WTC11 (cell line): ENCODE data around the gene NTN3.

Experiments used
- CTCF ChIP-seq: fragments of 200-600 bp; IDR thresholded peaks from 2 replicates; pipeline ENCODE4 v1.8.0; 2022; ENCODE audit warnings: antibody characterized with exemption
- E2F4 ChIP-seq: sonication (generic); formaldehyde crosslinking; IDR thresholded peaks from 2 replicates; pipeline ENCODE4 v1.8.1; 2022; ENCODE audit warnings: low read depth, mild to moderate bottlenecking, moderate library complexity, missing genetic modification reagents, borderline replicate concordance
- ETV6 ChIP-seq: sonication (generic); formaldehyde crosslinking; IDR thresholded peaks from 2 replicates; pipeline ENCODE4 v1.8.1; 2022; ENCODE audit warnings: mild to moderate bottlenecking, missing genetic modification reagents
- JUN ChIP-seq: sonication (generic); formaldehyde crosslinking; IDR thresholded peaks from 2 replicates; pipeline ENCODE4 v1.8.0; 2023; ENCODE audit warnings: mild to moderate bottlenecking, missing genetic modification reagents
- MAX ChIP-seq: sonication (generic); formaldehyde crosslinking; IDR thresholded peaks from 2 replicates; pipeline ENCODE4 v1.8.0; 2022; ENCODE audit warnings: mild to moderate bottlenecking, missing genetic modification reagents
- PRDM15 ChIP-seq: sonication (generic); formaldehyde crosslinking; IDR thresholded peaks from 2 replicates; pipeline ENCODE4 v1.8.0; 2022; ENCODE audit warnings: missing genetic modification reagents
- SP1 ChIP-seq: sonication (generic); formaldehyde crosslinking; conservative IDR thresholded peaks from 2 replicates; pipeline ENCODE4 v1.8.1; 2022; ENCODE audit warnings: missing genetic modification reagents
- ZNF138 ChIP-seq: sonication (generic); formaldehyde crosslinking; conservative IDR thresholded peaks from 2 replicates; pipeline ENCODE4 v1.8.1; 2022; ENCODE audit warnings: mild to moderate bottlenecking, moderate library complexity, missing genetic modification reagents
- ZNF263 ChIP-seq: sonication (generic); formaldehyde crosslinking; IDR thresholded peaks from 2 replicates; pipeline ENCODE4 v1.8.1; 2022; ENCODE audit warnings: low read depth, mild to moderate bottlenecking, moderate library complexity, missing genetic modification reagents
- ZNF423 ChIP-seq: fragments of 250-450 bp; sonication (Bioruptor Pico); IDR thresholded peaks from 2 replicates; pipeline ENCODE4 v2.1.2; 2022; ENCODE audit warnings: mild to moderate bottlenecking, moderate library complexity
- ZNF512 ChIP-seq: sonication (generic); formaldehyde crosslinking; IDR thresholded peaks from 2 replicates; pipeline ENCODE4 v1.8.1; 2022; ENCODE audit warnings: missing genetic modification reagents, borderline replicate concordance

GRCh38 chr16:2450975-2451381, 20.1 kb upstream of the NTN3 start:
- TF ChIP-seq ZNF263 (CRISPR knock-in tag) (no peak), CTCF (no peak), JUN (CRISPR knock-in tag) (no peak), ZNF423 (CRISPR knock-in tag) (no peak), ZNF138 (no peak), SP1 (no peak), PRDM15 (CRISPR knock-in tag) (no peak), ZNF512 (no peak), MAX (CRISPR knock-in tag) (no peak), ETV6 (CRISPR knock-in tag) (no peak), E2F4 (CRISPR knock-in tag) (no peak)
